CD4-positive, alpha-beta T cell (primary cell): ENCODE results near the gene CCDC87. TPM values are rescaled to one million over a fixed set of nuclear protein-coding genes. Genes with fewer than 3 reads are reported as not detected.

Source experiments
- ATAC-seq: fragments of 200-7000 bp; cut with Tn5 transposase; one replicate; pipeline ENCODE4 v1.10.0; 2022; ENCODE audit warnings: mild to moderate bottlenecking; ENCODE audit not compliant: poor library complexity
- CTCF ChIA-PET: fragments of 350-600 bp; sonication (Branson Sonifier 250); formaldehyde crosslinking; loops from one replicate; lab custom pipeline; 2021; ENCODE audit warnings: antibody characterized with exemption, inconsistent platforms; lab: Charles Lee
- POLR2A ChIA-PET: fragments of 350-600 bp; sonication (Branson Sonifier 250); formaldehyde crosslinking; loops from one replicate; lab custom pipeline; 2021; ENCODE audit warnings: antibody characterized with exemption, inconsistent platforms; lab: Charles Lee
- DNase-seq, 14 experiments: peaks; one replicate each; pipeline ENCODE4 v3.0.0-alpha.2; 2013 to 2020; ENCODE audit warnings: mixed read lengths in 2 of 14
- H3K27ac ChIP-seq, 2 donors: one replicate each; pipeline versions ENCODE4 v1.5.1 to v1.7.0; 2013; ENCODE audit warnings: low read length in 2 of 2, low read depth in 1 of 2, mild to moderate bottlenecking in 1 of 2
- H3K27me3 ChIP-seq, 2 experiments: 1 replicate in 1 of 2; 2 replicates in 1 of 2; pipeline versions ENCODE4 v1.6.1 to v1.7.0; 2013; ENCODE audit warnings: low read length in 2 of 2, control low read depth in 1 of 2, mild to moderate bottlenecking in 1 of 2, moderate library complexity in 1 of 2; ENCODE audit not compliant: insufficient read depth in 2 of 2, control insufficient read depth in 1 of 2
- H3K36me3 ChIP-seq: one replicate; pipeline ENCODE4 v1.6.1; 2013; ENCODE audit warnings: low read length, control low read depth; ENCODE audit not compliant: insufficient read depth
- H3K4me1 ChIP-seq: one replicate; pipeline ENCODE4 v1.6.1; 2013; ENCODE audit warnings: low read length, control low read depth; ENCODE audit not compliant: insufficient read depth
- H3K4me3 ChIP-seq: one replicate; pipeline ENCODE4 v1.5.1; 2013; ENCODE audit warnings: mild to moderate bottlenecking, low read length, moderate library complexity
- H3K9me3 ChIP-seq, 2 experiments: 1 replicate in 1 of 2; 2 replicates in 1 of 2; pipeline versions ENCODE4 v1.6.1 to v1.7.0; 2013; ENCODE audit warnings: low read length in 2 of 2, mild to moderate bottlenecking in 2 of 2, control low read depth in 1 of 2, moderate library complexity in 1 of 2; ENCODE audit not compliant: control insufficient read depth in 1 of 2, insufficient read depth in 1 of 2
- H3K27ac Mint-ChIP-seq: one replicate; pipeline ENCODE4 v1.8.0; 2020; ENCODE audit warnings: mixed read lengths
- H3K27me3 Mint-ChIP-seq: one replicate; pipeline ENCODE4 v1.8.0; 2021; ENCODE audit warnings: mixed read lengths
- H3K36me3 Mint-ChIP-seq: one replicate; pipeline ENCODE4 v1.8.0; 2021; ENCODE audit warnings: low read depth, mixed read lengths
- H3K4me1 Mint-ChIP-seq: one replicate; pipeline ENCODE4 v1.8.0; 2021; ENCODE audit warnings: low read depth, mixed read lengths
- H3K4me3 Mint-ChIP-seq: one replicate; pipeline ENCODE4 v1.8.0; 2020; ENCODE audit warnings: mild to moderate bottlenecking, mixed read lengths
- H3K9me3 Mint-ChIP-seq: one replicate; pipeline ENCODE4 v1.8.0; 2020; ENCODE audit warnings: mixed read lengths
- CTCF ChIP-seq: fragments of 200-600 bp; IDR thresholded peaks from one replicate; pipeline ENCODE4 v1.8.0; 2022; ENCODE audit warnings: antibody characterized with exemption, mild to moderate bottlenecking
- intact Hi-C, 2 experiments: fragments of 100-400 bp; cut with DNase I in 1 of 2; cut with micrococcal nuclease in 1 of 2; formaldehyde crosslinking; loops; one replicate each; pipeline versions ENCODE4 v1.15.1 to v1.9.0; 2023 to 2025; cut with DNase I, micrococcal nuclease
- total RNA-seq, 174 experiments: library from RNA in 2 of 174; stranded (reverse) in 2 of 174; gene quantifications; one replicate each; pipeline ENCODE4 v1.2.3 and lab custom pipeline; 2021 to 2026

Gene CCDC87
- total RNA-seq, 2 experiments from 2014 or later = 0.22 to 0.25 TPM

- peaks cover 33% of the 10 kb centered on the region for H3K36me3 ChIP-seq
- POLR2A ChIA-PET = interaction anchor here (0.6 to 15.8 kb wide), 35 partner anchors 9 to 1859 kb away, joined by 3 to 511 read pairs (median 7); partner anchors contain the start of genes ACTN3, CCDC87, CCS and CTSF
- H3K4me1 Mint-ChIP-seq = peaks cover 65% of the 10 kb centered on the region
- H3K9me3 ChIP-seq = no peaks in the 10 kb centered on the region
- peak overlapping the region; percentile 82 for H3K4me3 ChIP-seq
- CTCF ChIA-PET = interaction anchor here (0.9 to 5.4 kb wide), 6 partner anchors 11 to 45 kb away, joined by 3 to 47 read pairs (median 8); partner anchors contain the start of genes CCDC87, CCS, RBM14 and RBM4B
- H3K4me3 Mint-ChIP-seq = peak overlapping the region; percentile 97
- H3K27me3 Mint-ChIP-seq = no peaks in the 10 kb centered on the region
- no peaks in the 10 kb centered on the region for H3K9me3 Mint-ChIP-seq
- H3K4me1 ChIP-seq = peaks cover 59% of the 10 kb centered on the region
- no peak for TF ChIP-seq CTCF
- ATAC-seq (no peak), DNase-seq (no peak)
- peak overlapping the region; percentile 89 for H3K27ac Mint-ChIP-seq
- H3K27ac ChIP-seq = peak overlapping the region; percentile 68 to 73
- intact Hi-C loops = loop anchor here (1.0 to 2.0 kb wide), 5 partner anchors 18 to 59 kb away; partner anchors contain the start of genes CCDC87 (in 2 of the 2), CCS (in 2 of the 2), RBM4B (in 2 of the 2) and RBM14 (in 1 of the 2)
- no peaks in the 10 kb centered on the region for H3K27me3 ChIP-seq
- peaks cover 73% of the 10 kb centered on the region for H3K36me3 Mint-ChIP-seq
These were observed 44.8 kb upstream of the CCDC87 start for GRCh38 chr11:66637557-66638176.

DNA sequence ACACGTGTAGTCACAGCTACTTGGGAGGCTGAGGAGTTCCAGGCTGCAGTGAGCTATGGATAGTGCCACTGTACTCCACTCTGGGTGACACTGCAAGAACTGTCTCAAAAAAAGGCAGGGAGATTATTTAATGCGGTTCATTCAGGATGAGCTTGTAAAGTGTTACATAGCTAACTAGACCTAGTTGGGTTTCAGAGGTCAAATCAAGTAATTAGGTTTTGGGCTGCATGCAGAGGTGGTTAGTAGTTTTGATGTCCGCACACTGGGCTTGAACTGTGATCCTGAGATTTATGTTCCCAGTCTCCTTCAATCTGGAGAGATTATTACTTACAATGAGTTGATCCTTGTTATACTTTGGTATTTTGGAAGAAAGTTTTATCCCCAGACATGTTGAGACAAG is 43.5 kb upstream of the CCDC87 start:
- POLR2A ChIA-PET = interaction anchor here (15.8 kb wide), 1 partner anchor 13 kb away, joined by 511 read pairs; the partner anchor contains the start of gene RBM14
- DNase-seq (no peak), ATAC-seq (no peak)
- H3K27ac ChIP-seq = no peak overlapping the region
- H3K4me3 ChIP-seq = no peak overlapping the region
- H3K9me3 ChIP-seq = no peaks in the 10 kb centered on the region
- H3K4me3 Mint-ChIP-seq = no peak overlapping the region
- peaks cover 71% of the 10 kb centered on the region for H3K36me3 Mint-ChIP-seq
- intact Hi-C loops = no loop called here
- H3K4me1 ChIP-seq = peaks cover 61% of the 10 kb centered on the region
- TF ChIP-seq CTCF = no peak
- H3K4me1 Mint-ChIP-seq = peaks cover 60% of the 10 kb centered on the region
- H3K9me3 Mint-ChIP-seq = no peaks in the 10 kb centered on the region
- no peak overlapping the region for H3K27ac Mint-ChIP-seq
- CTCF ChIA-PET = interaction anchor here (1.1 to 5.4 kb wide), 4 partner anchors 13 to 44 kb away, joined by 3 to 47 read pairs (median 8); partner anchors contain the start of genes CCDC87, CCS and RBM14
- H3K36me3 ChIP-seq = peaks cover 20% of the 10 kb centered on the region
- H3K27me3 Mint-ChIP-seq = no peaks in the 10 kb centered on the region
- H3K27me3 ChIP-seq = no peaks in the 10 kb centered on the region

- H3K9me3 ChIP-seq = no peaks in the 10 kb centered on the region
- Mint-ChIP-seq H3K4me1 (peaks cover 52% of the 10 kb centered on the region), H3K4me3 (no peak overlapping the region), H3K9me3 (no peaks in the 10 kb centered on the region), H3K27me3 (no peaks in the 10 kb centered on the region), H3K27ac (no peak overlapping the region), H3K36me3 (peaks cover 67% of the 10 kb centered on the region)
- no peak overlapping the region for H3K27ac ChIP-seq
- no peak for TF ChIP-seq CTCF
- ChIA-PET CTCF (interaction anchor here (1.7 kb wide), 1 partner anchor 40 kb away, joined by 4 read pairs; the partner anchor contains the start of genes CCDC87 and CCS), POLR2A (interaction anchor here (15.8 kb wide), 1 partner anchor 10 kb away, joined by 511 read pairs; the partner anchor contains the start of gene RBM14)
- H3K4me1 ChIP-seq = peaks cover 45% of the 10 kb centered on the region
- ATAC-seq (no peak), DNase-seq (no peak)
- intact Hi-C loops = no loop called here
- H3K27me3 ChIP-seq = no peaks in the 10 kb centered on the region
- H3K36me3 ChIP-seq = peaks cover 32% of the 10 kb centered on the region
- H3K4me3 ChIP-seq = no peak overlapping the region
These were observed 40.1 kb upstream of the CCDC87 start for GRCh38 chr11:66632952-66633351.
